GM12878 (cell line): ENCODE data around the gene DGKB. TPM values are rescaled to one million over a fixed set of nuclear protein-coding genes. Genes with fewer than 3 reads are reported as not detected.

ENCODE experiments used
- ATAC-seq: fragments of 200-7000 bp; cut with Tn5 transposase; 3 replicates; pipeline ENCODE4 v1.9.1; 2020; ENCODE audit warnings: mild to moderate bottlenecking, moderate library complexity
- BruUV-seq: library from RNA; stranded (reverse); fragments of 400-500 nt; replicated peaks from 2 replicates; lab custom pipeline; 2021; lab: Mats Ljungman, UMichigan
- CTCF ChIA-PET: fragments of 300-600 bp; sonication (Branson Sonifier 250); formaldehyde crosslinking; extraction: SDS; loops from one replicate; lab custom pipeline; 2021; ENCODE audit warnings: inconsistent platforms; lab: Yijun Ruan, JAX
- POLR2A ChIA-PET: fragments of 350-600 bp; formaldehyde crosslinking; extraction: SDS; loops from one replicate; lab custom pipeline; 2021; ENCODE audit warnings: inconsistent platforms; lab: Charles Lee
- RAD21 ChIA-PET: fragments of 300-600 bp; sonication (Branson Sonifier 250); formaldehyde crosslinking; loops from one replicate; lab custom pipeline; 2023; ENCODE audit warnings: antibody characterized with exemption; ENCODE audit not compliant: unreplicated experiment; lab: Charles Lee
- SMC1A ChIA-PET: fragments of 300-600 bp; sonication (Branson Sonifier 250); formaldehyde crosslinking; loops from one replicate; lab custom pipeline; 2023; ENCODE audit not compliant: unreplicated experiment, uncharacterized antibody; lab: Charles Lee
- DNase-seq: peaks from one replicate; pipeline ENCODE4 v3.0.0-alpha.2; 2011; ENCODE audit warnings: low read depth, low spot score
- FAIRE-seq: peaks from 3 replicates; lab custom pipeline; 2011; peaks lifted over from hg19 to GRCh38; lab: Jason Lieb, UNC
- H2AFZ ChIP-seq: 2 replicates; pipeline ENCODE4 v1.6.0; 2011; ENCODE audit warnings: low read depth, low read length, control low read depth; ENCODE audit not compliant: control insufficient read depth
- H3K27ac ChIP-seq: 2 replicates; pipeline ENCODE4 v1.5.1; 2011; ENCODE audit warnings: control low read depth; ENCODE audit not compliant: control insufficient read depth, insufficient read depth
- H3K27me3 ChIP-seq, 2 experiments: replicated peaks in 1 of 2; 2 replicates each; pipeline versions ENCODE4 v1.6.0 to v1.6.1; 2011; ENCODE audit warnings: low read length in 1 of 2; ENCODE audit not compliant: control insufficient read depth in 2 of 2, insufficient read depth in 2 of 2
- H3K36me3 ChIP-seq, 2 experiments: 2 replicates each; pipeline ENCODE4 v1.5.1; 2011; ENCODE audit warnings: low read length in 1 of 2; ENCODE audit not compliant: control insufficient read depth in 2 of 2, insufficient read depth in 2 of 2
- H3K4me1 ChIP-seq: 2 replicates; pipeline ENCODE4 v1.6.1; 2011; ENCODE audit warnings: mild to moderate bottlenecking, low read length, moderate library complexity, mixed read lengths; ENCODE audit not compliant: control insufficient read depth, insufficient read depth
- H3K4me2 ChIP-seq: 2 replicates; pipeline ENCODE4 v1.6.0; 2011; ENCODE audit warnings: control low read depth; ENCODE audit not compliant: control insufficient read depth, insufficient read depth
- H3K4me3 ChIP-seq: fragments of 200-600 bp; sonication (generic); 2 replicates; pipeline ENCODE4 v1.5.1; 2016
- H3K79me2 ChIP-seq: 2 replicates; pipeline ENCODE4 v1.6.0; 2011; ENCODE audit warnings: low read length; ENCODE audit not compliant: control insufficient read depth, insufficient read depth
- H3K9ac ChIP-seq: 2 replicates; pipeline ENCODE4 v1.8.0; 2011; ENCODE audit warnings: low read length, control low read depth, mixed read lengths; ENCODE audit not compliant: control insufficient read depth, insufficient read depth
- H3K9me3 ChIP-seq: replicated peaks from 3 replicates; pipeline ENCODE4 v1.5.1; 2011; ENCODE audit warnings: mild to moderate bottlenecking, low read length; ENCODE audit not compliant: control insufficient read depth, insufficient read depth
- H4K20me1 ChIP-seq: 2 replicates; pipeline ENCODE4 v1.6.0; 2011; ENCODE audit not compliant: control insufficient read depth, insufficient read depth
- CEBPB ChIP-seq, 2 experiments: fragments of 150-350 bp in 1 of 2; IDR thresholded peaks; 2 replicates each; pipeline ENCODE4 v1.6.1; 2012 to 2014; ENCODE audit warnings: low read depth in 2 of 2, low read length in 2 of 2, borderline replicate concordance in 1 of 2, inconsistent platforms in 1 of 2
- EP300 ChIP-seq, 2 experiments: fragments of 150-350 bp in 1 of 2; IDR thresholded peaks; 2 replicates each; pipeline ENCODE4 v1.6.1; 2011 to 2012; ENCODE audit warnings: low read depth in 2 of 2, low read length in 2 of 2, borderline replicate concordance in 1 of 2, improper control_type of control experiment in 1 of 2, inconsistent platforms in 1 of 2; ENCODE audit not compliant: control insufficient read depth in 1 of 2
- GATAD2B ChIP-seq: fragments of 450-650 bp; conservative IDR thresholded peaks from 2 replicates; pipeline ENCODE4 v1.6.1; 2017; ENCODE audit warnings: low read depth, mild to moderate bottlenecking, moderate library complexity
- IKZF2 ChIP-seq, 2 experiments: fragments of 450-650 bp; IDR thresholded peaks; 2 replicates each; pipeline ENCODE4 v1.6.1; 2017; ENCODE audit warnings: mild to moderate bottlenecking in 2 of 2, moderate library complexity in 2 of 2
- JUNB ChIP-seq: IDR thresholded peaks from 2 replicates; pipeline ENCODE4 v1.6.1; 2016; ENCODE audit warnings: antibody characterized with exemption, mild to moderate bottlenecking
- KAT2A ChIP-seq: conservative IDR thresholded peaks from 2 replicates; pipeline ENCODE4 v1.6.1; 2011; ENCODE audit warnings: low read depth, low read length; ENCODE audit not compliant: control insufficient read depth
- POLR2AphosphoS5 ChIP-seq: IDR thresholded peaks from 2 replicates; pipeline ENCODE4 v1.6.1; 2011; ENCODE audit warnings: mild to moderate bottlenecking, low read length, inconsistent platforms
- PRDM15 ChIP-seq: fragments of 450-650 bp; formaldehyde crosslinking; IDR thresholded peaks from 2 replicates; pipeline ENCODE4 v1.4.0; 2020; ENCODE audit warnings: mild to moderate bottlenecking, moderate library complexity
- RELA ChIP-seq: fragments of 450-650 bp; IDR thresholded peaks from 2 replicates; pipeline ENCODE4 v1.8.0; 2014; ENCODE audit warnings: borderline replicate concordance; ENCODE audit not compliant: partially characterized antibody
- RUNX3 ChIP-seq: IDR thresholded peaks from 2 replicates; pipeline ENCODE4 v1.6.1; 2012; ENCODE audit warnings: low read length, inconsistent platforms
- USF1 ChIP-seq: IDR thresholded peaks from 2 replicates; pipeline ENCODE4 v1.6.1; 2011; ENCODE audit warnings: borderline replicate concordance, low read depth, mild to moderate bottlenecking, moderate library complexity, mixed read lengths, low read length; ENCODE audit not compliant: insufficient read depth; ENCODE audit errors: extremely low read length
- WGBS: methylation state at CpG from one replicate; pipeline ENCODE4 v1.1.6; 2016; ENCODE audit warnings: low lambda C conversion rate; ENCODE audit not compliant: insufficient replicate concordance, insufficient coverage; ENCODE audit errors: missing lambda C conversion rate; 5-methylcytosine and 5-hydroxymethylcytosine counted together
- in situ Hi-C: fragments of 300-500 bp; cut with MboI; formaldehyde crosslinking; loops from 9 replicates; pipeline ENCODE4 v1.14.3; 2018; ENCODE audit warnings: mixed read lengths
- intact Hi-C: fragments of 100-400 bp; cut with micrococcal nuclease; formaldehyde crosslinking; loops from one replicate; pipeline ENCODE4 v1.14.2; 2022; ENCODE audit not compliant: unreplicated experiment
- polyA plus RNA-seq, 11 experiments: library from polyadenylated mRNA; depleted of rRNA in 4 of 11; unstranded in 6 of 11; stranded (reverse) in 5 of 11; fragments of >200 nt; fragmentation: Nextera tagmentation in 4 of 11; fragmentation: Illumina TruSeq in 1 of 11; extraction: Ambion mirVana in 4 of 11; extraction: Trizol in 1 of 11; gene quantifications; 1 replicate in 1 of 11; 2 replicates in 10 of 11; pipeline versions ENCODE4 v1.2.1 to v1.2.3, GENCODE V29; 2011 to 2016; ENCODE audit warnings: inconsistent platforms in 2 of 11, missing spikeins in 2 of 11, low read depth in 1 of 11
- total RNA-seq, 4 experiments: library from RNA; depleted of rRNA in 3 of 4; stranded (reverse); fragments of >200 nt in 3 of 4; fragmentation: Illumina TruSeq in 1 of 4; extraction: Trizol in 1 of 4; gene quantifications; 2 replicates each; pipeline versions ENCODE4 v1.2.1 to v1.2.3, GENCODE V29; 2013 to 2021

DGKB gene
- total and polyA plus RNA-seq, 10 of the 15 experiments (the other 5 are each of a cell fraction or from before 2014, with no cell fraction given), result 0.02 to 0.10 (median 0.04) TPM; not detected in 6

- Histone ChIP-seq H3K79me2 (no peaks in the 10 kb centered on the region), H4K20me1 (no peaks in the 10 kb centered on the region), H2AFZ (no peak overlapping the region), H3K27me3 (no peaks in the 10 kb centered on the region), H3K27ac (no peak overlapping the region), H3K9ac (no peak overlapping the region), H3K4me1 (no peaks in the 10 kb centered on the region), H3K4me2 (no peak overlapping the region), H3K9me3 (no peaks in the 10 kb centered on the region)
- intact Hi-C loops (no loop called here), in situ Hi-C loops (no loop called here)
- DNase-seq (no peak), FAIRE-seq (no peak), ATAC-seq (no peak)
- ChIA-PET CTCF (no interaction called here), POLR2A (no interaction called here)
- 0% methylated on average over 1 of the region's 1 CpG for WGBS
- TF ChIP-seq USF1 (no peak), IKZF2 (IDR thresholded peaks at IDR 0.05) (no peak), POLR2AphosphoS5 (no peak), RUNX3 (no peak), RELA (no peak), CEBPB (IDR thresholded peaks at IDR 0.05; ENCODE audit: borderline replicate concordance in 1 of 2, low read depth in 2 of 2, low read length in 2 of 2) (no peak), EP300 (IDR thresholded peaks at IDR 0.05; ENCODE audit: borderline replicate concordance in 1 of 2, control insufficient read depth in 1 of 2, low read depth in 2 of 2, low read length in 2 of 2) (no peak), PRDM15 (no peak), GATAD2B (no peak), JUNB (no peak), KAT2A (no peak)
- TF ChIP-seq, all 136 proteins: peak for 0
- H3K4me3 ChIP-seq, result no peak overlapping the region
- RAD21 ChIA-PET, result no interaction called here
- SMC1A ChIA-PET, result interaction anchor here (1.0 kb wide), 1 partner anchor 25 kb away, joined by 3 read pairs; no protein-coding TSS in a partner anchor
- no peaks in the 10 kb centered on the region for H3K36me3 ChIP-seq
- BruUV-seq, result no TSS peak
Measured at GRCh38 chr7:14851610-14852009, 50.9 kb downstream of the DGKB start.
